HepG2 (cell line): ENCODE results near the gene ZNF615. TPM values are rescaled to one million over a fixed set of nuclear protein-coding genes. Genes with fewer than 3 reads are reported as not detected.

Experiments used
- BHLHE40 ChIP-seq: IDR thresholded peaks from 2 replicates; pipeline ENCODE4 v1.6.1; 2011; ENCODE audit warnings: low read length, improper control_type of control experiment
- GZF1 ChIP-seq: sonication (generic); formaldehyde crosslinking; IDR thresholded peaks from 2 replicates; pipeline ENCODE4 v1.5.1; 2020; ENCODE audit warnings: mild to moderate bottlenecking, missing genetic modification reagents
- NR2F6 ChIP-seq, 2 experiments: IDR thresholded peaks; 2 replicates each; pipeline ENCODE4 v1.6.1; 2016; ENCODE audit warnings: antibody characterized with exemption in 1 of 2, mild to moderate bottlenecking in 1 of 2
- PCBP2 ChIP-seq: fragments of 200-400 bp; formaldehyde crosslinking; optimal IDR thresholded peaks from 2 replicates; pipeline ENCODE3; 2018; ENCODE audit warnings: low read length, low read depth; ENCODE audit not compliant: poor library complexity, severe bottlenecking
- ZNF10 ChIP-seq: sonication (generic); formaldehyde crosslinking; IDR thresholded peaks from 2 replicates; pipeline ENCODE4 v1.4.0; 2020; ENCODE audit warnings: mild to moderate bottlenecking, low read depth, missing genetic modification reagents, borderline replicate concordance
- ZNF296 ChIP-seq: sonication (generic); formaldehyde crosslinking; conservative IDR thresholded peaks from 2 replicates; pipeline ENCODE4 v1.5.0; 2020; ENCODE audit warnings: mild to moderate bottlenecking, missing genetic modification reagents
- ZNF44 ChIP-seq: sonication (generic); formaldehyde crosslinking; IDR thresholded peaks from 2 replicates; pipeline ENCODE4 v1.5.1; 2020; ENCODE audit warnings: mild to moderate bottlenecking, missing genetic modification reagents
- ZNF761 ChIP-seq: sonication (generic); formaldehyde crosslinking; conservative IDR thresholded peaks from 2 replicates; pipeline ENCODE4 v1.4.0; 2020; ENCODE audit warnings: mild to moderate bottlenecking, missing genetic modification reagents
- polyA plus RNA-seq, 8 experiments: library from polyadenylated mRNA; depleted of rRNA in 3 of 8; stranded (reverse) in 7 of 8; unstranded in 1 of 8; fragments of >200 nt; fragmentation: Illumina TruSeq in 4 of 8; extraction: Trizol in 4 of 8; gene quantifications; 2 replicates each; pipeline versions ENCODE4 v1.2.1 to v1.2.3, GENCODE V29; 2011 to 2016; ENCODE audit warnings: low read depth in 4 of 8, missing spikeins in 1 of 8, mixed read lengths in 1 of 8; ENCODE audit not compliant: insufficient read depth in 1 of 8
- total RNA-seq, 5 experiments: library from RNA; depleted of rRNA; stranded (reverse); fragments of >200 nt; fragmentation: Illumina TruSeq; extraction: Trizol; gene quantifications; 2 replicates each; pipeline ENCODE4 v1.2.3, GENCODE V29; 2016; ENCODE audit warnings: low read depth in 1 of 5
- TF ChIP-seq, protein P1 (sequence below): sonication (generic); formaldehyde crosslinking; IDR thresholded peaks from 2 replicates; pipeline ENCODE4 v1.4.0; 2020; ENCODE audit warnings: low read depth, missing genetic modification reagents
- TF ChIP-seq, protein P2 (sequence below): sonication (generic); formaldehyde crosslinking; IDR thresholded peaks from 2 replicates; pipeline ENCODE4 v1.5.1; 2020; ENCODE audit warnings: missing genetic modification reagents, mild to moderate bottlenecking, borderline replicate concordance
- TF ChIP-seq, protein P3 (sequence below): sonication (generic); formaldehyde crosslinking; IDR thresholded peaks from 2 replicates; pipeline ENCODE4 v1.4.0; 2020; ENCODE audit warnings: missing genetic modification reagents, mild to moderate bottlenecking, borderline replicate concordance
- TF ChIP-seq, protein P4 (sequence below): sonication (generic); formaldehyde crosslinking; IDR thresholded peaks from 2 replicates; pipeline ENCODE4 v1.8.1; 2023; ENCODE audit warnings: mild to moderate bottlenecking, missing genetic modification reagents
- TF ChIP-seq, protein P5 (sequence below): IDR thresholded peaks from 2 replicates; pipeline ENCODE4 v1.6.1; 2018; ENCODE audit warnings: missing genetic modification reagents

The ZNF615 gene
- total and polyA plus RNA-seq, 2 of the 13 experiments (the other 11 are each of a cell fraction or from before 2014, with no cell fraction given) = 5.2 to 7.8 TPM

DNA sequence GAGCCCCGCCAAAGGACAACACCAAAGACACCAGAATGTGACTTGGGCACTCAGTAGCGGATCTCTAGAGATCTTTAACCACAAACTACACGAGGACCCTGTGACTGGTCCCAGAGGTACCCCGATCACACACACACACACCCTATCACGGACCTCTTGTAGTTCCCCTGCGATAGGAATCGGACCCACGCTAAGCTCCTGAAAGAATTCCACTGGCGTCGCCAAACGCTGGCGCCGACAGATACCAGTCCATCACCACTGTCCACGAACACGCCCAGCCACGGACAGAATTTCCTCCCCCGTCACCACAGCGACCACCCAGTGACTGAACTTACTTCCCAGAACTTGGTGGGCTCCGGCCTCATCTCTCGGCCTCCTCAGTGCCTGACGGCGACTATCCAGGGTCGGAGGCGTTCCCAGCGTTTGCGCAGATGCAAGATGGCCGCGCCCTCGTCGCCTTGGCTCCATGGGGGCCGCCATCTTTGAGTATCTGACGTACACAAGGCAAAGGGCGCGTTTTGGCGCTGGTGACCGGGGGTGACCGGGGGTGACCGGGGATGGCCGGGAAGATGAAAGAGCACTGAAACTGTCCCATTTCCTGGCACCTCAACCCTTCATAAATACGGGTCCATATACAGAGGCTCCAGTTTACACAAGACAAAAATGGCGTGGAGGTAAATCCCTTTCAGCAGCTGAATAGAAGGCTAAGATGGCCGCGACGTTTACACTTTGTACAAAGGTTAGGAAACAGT is at the start of gene ZNF615 (continued):
- TF ChIP-seq, protein P1, sequence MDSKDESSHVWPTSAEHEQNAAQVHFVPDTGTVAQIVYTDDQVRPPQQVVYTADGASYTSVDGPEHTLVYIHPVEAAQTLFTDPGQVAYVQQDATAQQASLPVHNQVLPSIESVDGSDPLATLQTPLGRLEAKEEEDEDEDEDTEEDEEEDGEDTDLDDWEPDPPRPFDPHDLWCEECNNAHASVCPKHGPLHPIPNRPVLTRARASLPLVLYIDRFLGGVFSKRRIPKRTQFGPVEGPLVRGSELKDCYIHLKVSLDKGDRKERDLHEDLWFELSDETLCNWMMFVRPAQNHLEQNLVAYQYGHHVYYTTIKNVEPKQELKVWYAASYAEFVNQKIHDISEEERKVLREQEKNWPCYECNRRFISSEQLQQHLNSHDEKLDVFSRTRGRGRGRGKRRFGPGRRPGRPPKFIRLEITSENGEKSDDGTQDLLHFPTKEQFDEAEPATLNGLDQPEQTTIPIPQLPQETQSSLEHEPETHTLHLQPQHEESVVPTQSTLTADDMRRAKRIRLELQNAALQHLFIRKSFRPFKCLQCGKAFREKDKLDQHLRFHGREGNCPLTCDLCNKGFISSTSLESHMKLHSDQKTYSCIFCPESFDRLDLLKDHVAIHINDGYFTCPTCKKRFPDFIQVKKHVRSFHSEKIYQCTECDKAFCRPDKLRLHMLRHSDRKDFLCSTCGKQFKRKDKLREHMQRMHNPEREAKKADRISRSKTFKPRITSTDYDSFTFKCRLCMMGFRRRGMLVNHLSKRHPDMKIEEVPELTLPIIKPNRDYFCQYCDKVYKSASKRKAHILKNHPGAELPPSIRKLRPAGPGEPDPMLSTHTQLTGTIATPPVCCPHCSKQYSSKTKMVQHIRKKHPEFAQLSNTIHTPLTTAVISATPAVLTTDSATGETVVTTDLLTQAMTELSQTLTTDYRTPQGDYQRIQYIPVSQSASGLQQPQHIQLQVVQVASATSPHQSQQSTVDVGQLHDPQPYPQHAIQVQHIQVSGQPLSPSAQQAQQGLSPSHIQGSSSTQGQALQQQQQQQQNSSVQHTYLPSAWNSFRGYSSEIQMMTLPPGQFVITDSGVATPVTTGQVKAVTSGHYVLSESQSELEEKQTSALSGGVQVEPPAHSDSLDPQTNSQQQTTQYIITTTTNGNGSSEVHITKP (CRISPR knock-in tag) = no peak
- TF ChIP-seq NR2F6 (IDR thresholded peaks at IDR 0.05) (no peak), NR2F6 (CRISPR knock-in tag; IDR thresholded peaks at IDR 0.05) (peak; percentile 10; the same call in 1 of the 2 replicates), PCBP2 (no peak), BHLHE40 (no peak), ZNF44 (CRISPR knock-in tag) (no peak), ZNF296 (CRISPR knock-in tag) (no peak), GZF1 (CRISPR knock-in tag) (no peak), ZNF10 (CRISPR knock-in tag) (no peak), ZNF761 (CRISPR knock-in tag) (no peak; the same call in 1 of the 2 replicates)
- TF ChIP-seq, protein P2, sequence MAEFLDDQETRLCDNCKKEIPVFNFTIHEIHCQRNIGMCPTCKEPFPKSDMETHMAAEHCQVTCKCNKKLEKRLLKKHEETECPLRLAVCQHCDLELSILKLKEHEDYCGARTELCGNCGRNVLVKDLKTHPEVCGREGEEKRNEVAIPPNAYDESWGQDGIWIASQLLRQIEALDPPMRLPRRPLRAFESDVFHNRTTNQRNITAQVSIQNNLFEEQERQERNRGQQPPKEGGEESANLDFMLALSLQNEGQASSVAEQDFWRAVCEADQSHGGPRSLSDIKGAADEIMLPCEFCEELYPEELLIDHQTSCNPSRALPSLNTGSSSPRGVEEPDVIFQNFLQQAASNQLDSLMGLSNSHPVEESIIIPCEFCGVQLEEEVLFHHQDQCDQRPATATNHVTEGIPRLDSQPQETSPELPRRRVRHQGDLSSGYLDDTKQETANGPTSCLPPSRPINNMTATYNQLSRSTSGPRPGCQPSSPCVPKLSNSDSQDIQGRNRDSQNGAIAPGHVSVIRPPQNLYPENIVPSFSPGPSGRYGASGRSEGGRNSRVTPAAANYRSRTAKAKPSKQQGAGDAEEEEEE = no peak
- TF ChIP-seq, protein P3, sequence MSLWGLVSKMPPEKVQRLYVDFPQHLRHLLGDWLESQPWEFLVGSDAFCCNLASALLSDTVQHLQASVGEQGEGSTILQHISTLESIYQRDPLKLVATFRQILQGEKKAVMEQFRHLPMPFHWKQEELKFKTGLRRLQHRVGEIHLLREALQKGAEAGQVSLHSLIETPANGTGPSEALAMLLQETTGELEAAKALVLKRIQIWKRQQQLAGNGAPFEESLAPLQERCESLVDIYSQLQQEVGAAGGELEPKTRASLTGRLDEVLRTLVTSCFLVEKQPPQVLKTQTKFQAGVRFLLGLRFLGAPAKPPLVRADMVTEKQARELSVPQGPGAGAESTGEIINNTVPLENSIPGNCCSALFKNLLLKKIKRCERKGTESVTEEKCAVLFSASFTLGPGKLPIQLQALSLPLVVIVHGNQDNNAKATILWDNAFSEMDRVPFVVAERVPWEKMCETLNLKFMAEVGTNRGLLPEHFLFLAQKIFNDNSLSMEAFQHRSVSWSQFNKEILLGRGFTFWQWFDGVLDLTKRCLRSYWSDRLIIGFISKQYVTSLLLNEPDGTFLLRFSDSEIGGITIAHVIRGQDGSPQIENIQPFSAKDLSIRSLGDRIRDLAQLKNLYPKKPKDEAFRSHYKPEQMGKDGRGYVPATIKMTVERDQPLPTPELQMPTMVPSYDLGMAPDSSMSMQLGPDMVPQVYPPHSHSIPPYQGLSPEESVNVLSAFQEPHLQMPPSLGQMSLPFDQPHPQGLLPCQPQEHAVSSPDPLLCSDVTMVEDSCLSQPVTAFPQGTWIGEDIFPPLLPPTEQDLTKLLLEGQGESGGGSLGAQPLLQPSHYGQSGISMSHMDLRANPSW (CRISPR knock-in tag) = no peak; the same call in 1 of the 2 replicates
- TF ChIP-seq, protein P4, sequence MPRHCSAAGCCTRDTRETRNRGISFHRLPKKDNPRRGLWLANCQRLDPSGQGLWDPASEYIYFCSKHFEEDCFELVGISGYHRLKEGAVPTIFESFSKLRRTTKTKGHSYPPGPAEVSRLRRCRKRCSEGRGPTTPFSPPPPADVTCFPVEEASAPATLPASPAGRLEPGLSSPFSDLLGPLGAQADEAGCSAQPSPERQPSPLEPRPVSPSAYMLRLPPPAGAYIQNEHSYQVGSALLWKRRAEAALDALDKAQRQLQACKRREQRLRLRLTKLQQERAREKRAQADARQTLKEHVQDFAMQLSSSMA (CRISPR knock-in tag) = no peak
- TF ChIP-seq, protein P5, sequence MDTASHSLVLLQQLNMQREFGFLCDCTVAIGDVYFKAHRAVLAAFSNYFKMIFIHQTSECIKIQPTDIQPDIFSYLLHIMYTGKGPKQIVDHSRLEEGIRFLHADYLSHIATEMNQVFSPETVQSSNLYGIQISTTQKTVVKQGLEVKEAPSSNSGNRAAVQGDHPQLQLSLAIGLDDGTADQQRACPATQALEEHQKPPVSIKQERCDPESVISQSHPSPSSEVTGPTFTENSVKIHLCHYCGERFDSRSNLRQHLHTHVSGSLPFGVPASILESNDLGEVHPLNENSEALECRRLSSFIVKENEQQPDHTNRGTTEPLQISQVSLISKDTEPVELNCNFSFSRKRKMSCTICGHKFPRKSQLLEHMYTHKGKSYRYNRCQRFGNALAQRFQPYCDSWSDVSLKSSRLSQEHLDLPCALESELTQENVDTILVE = no peak
